GM19328 (cell line): Measurements from ENCODE around the gene DMD.

ENCODE experiments used
- ATAC-seq: cut with Tn5 transposase; IDR thresholded peaks from one replicate; pipeline ENCODE4 v1.9.1; 2021; ENCODE audit warnings: mild to moderate bottlenecking, moderate library complexity; ENCODE audit not compliant: unreplicated experiment

DMD gene

DNA sequence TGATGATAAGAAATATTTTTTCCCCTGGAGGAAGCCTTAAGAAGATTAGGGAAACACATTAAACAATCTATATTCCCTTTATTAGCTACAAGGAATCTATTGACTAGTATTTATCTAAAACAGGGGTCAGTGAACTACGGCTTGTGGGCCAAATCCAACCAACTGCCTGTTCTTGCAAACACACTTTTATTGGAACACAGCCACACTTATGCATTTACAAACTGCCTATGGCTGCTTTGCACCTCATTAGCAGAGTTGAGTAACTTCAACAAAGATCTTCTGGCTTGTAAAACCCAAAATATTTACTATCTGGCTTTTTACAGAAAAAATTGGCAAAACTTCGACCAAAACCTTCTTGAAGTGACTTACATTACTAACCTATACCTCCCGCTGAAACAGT lies 1405.6 kb downstream of the DMD start:
- ATAC-seq, result no peak

DNA sequence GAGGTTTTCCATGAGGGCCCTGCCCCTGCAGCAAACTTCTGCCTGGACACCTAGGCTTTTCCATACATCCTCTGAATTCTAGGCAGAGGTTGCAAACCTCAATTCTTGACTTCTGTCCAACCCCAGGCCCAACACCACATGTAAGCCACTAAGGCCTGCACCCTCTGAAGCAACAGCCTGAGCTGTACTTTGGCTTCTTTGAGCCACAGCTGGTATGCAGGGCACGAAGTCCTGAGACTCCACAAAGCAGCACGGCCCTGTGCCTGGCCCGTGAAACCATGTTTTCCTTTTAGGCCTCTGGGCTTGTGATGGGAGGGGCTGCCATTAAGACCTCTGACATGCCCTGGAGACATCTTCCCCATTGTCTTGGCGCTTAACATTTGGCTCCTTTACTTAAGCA lies 1411.1 kb downstream of the DMD start:
- ATAC-seq, result no peak

DNA sequence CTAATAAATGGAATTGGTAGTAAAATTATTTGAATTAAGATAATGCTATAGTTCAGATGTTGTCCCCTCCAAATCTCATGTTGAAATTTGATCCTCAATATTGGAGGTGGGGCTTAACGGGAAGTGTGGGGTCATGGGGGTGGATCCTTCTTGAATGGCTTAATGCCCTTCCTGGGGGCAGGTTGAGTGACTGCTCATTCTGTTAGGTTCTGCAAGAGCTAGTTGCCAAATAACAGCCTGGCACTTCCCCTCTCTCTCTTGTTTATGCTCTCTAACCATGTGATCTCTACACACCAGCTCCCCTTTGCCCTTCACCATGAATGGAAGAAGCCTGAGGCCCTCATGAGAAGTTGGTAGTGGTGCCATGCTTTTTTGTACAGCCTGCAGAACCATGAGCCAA lies 1414.7 kb downstream of the DMD start:
- no peak for ATAC-seq

DNA sequence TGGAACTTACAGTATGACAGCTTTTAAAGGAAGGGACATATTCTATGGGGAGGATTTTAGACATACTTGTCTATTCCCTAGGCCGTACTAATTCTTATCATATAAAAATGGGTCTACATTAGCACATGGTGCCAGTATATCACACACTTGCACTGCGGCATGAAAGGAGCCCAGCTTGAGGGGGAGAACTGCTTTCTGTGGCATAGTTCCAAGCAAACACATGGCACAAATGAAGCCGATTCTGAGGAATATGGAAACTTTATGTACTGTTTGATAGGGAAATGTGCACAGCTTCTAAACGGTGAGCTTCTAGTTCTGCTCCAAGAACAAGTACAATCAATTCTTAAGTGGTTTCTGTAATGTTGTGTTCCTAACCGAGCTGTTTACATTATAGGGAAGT lies 1463.9 kb downstream of the DMD start:
- ATAC-seq, result no peak

DNA sequence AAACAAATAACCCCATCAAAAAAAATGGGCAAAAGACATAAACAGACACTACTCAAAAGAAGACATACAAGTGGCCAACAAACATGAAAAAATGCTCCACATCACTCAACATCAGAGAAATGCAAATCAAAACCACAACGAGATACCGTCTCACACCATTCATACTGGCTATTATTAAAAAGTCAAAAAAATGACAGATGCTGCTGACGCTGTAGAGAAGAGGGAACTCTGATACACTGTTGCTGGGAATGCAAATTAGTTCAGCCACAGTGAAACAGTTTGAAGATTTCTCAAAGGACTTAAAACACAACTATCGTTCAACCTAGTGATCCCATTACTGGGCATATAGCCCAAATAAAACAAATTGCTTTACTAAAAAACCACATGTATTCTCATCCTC lies 1468.3 kb downstream of the DMD start:
- no peak for ATAC-seq

DNA sequence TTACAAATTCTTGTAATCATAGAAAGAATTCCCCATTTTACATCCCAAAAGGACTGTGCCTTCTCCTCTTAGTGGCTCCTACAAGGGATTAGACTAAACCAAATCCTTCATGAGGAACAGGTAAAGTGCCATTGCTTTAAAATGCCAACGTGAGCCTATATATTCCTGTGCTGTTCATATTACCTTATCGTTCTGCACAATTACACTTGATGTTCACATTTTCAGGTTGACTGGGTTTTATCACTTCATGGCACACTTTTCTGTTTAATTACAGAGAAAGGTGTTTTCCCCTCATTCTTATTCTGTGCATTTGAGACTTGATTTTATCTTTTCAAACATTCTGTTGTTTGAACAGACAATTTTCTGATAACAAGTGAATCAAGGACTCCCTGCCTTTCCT lies 1493.9 kb downstream of the DMD start:
- ATAC-seq, result no peak

DNA sequence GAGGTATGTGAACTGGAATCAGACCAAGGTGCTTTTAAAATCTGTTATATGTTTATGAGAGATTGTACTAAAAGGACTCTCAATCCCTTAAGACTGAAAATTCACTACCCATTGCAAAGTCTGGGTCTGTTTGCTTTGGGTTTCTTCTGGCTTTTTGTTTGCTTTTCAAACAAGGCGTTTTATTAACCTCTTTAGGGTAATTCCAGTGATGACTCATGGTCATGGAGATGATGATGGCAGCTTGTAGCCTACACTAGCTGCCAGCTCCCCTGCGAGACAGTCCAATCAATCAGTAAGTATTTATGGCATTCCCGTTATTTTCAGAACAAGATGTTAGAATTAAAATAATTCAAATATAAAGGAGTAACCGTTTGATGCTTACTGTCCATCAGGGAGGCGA lies 1495.7 kb downstream of the DMD start:
- ATAC-seq, result no peak

DNA sequence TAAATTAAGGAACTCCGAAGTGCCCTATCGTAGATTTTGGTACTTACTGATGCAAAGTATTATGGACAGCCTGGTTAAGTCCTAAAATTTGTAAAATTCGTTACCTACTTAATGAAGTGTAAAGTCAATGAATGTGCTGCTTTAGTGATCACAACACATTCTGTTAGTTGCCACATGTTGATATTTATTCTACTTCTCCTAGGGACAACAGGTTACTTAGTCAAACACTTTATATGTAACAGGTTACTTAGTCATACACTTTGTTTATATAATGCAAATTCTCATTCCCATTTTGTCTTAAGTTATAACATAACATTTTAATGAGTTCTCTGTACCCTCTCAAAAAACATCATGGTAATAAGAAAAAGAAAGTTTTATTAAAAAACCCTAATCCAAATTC lies 1496.6 kb downstream of the DMD start:
- ATAC-seq, result no peak

DNA sequence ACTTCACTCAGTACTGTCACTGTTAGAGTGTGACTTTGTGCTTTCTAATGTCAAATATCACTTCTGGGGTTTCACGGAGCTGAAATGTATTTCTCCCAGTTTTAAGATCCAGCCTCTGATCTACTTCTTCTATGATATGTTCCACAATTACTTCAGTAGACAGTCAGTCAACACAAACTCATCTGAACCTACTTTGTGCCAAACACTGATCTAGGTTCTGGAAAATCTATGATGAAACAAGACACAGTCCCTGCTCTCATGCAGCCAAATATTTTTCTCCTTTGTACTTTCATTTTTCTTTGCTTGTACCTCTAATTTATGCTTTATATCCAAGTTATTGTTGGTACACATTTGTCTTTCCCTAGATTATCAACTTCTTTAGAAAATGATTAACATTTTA lies 1498.2 kb downstream of the DMD start:
- no peak for ATAC-seq

DNA sequence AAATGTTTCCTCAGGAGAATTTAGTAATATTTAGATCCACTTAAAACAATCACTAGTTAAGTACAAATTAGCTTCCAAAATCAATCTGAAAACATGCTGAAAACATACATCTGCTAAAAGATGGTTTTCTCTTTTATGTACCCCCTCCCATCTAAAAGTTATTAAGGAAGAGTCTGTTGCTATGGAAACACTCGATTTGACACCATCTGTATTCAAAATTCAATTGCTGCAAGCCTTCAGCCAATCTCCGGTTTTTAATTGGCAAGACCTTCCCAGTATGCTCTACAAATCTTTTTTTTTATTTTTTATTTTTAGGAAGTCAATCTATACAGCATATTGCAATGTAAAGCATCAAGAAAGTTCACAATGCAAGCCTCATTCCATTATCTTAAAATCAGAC lies 1500.2 kb downstream of the DMD start:
- no peak for ATAC-seq

DNA sequence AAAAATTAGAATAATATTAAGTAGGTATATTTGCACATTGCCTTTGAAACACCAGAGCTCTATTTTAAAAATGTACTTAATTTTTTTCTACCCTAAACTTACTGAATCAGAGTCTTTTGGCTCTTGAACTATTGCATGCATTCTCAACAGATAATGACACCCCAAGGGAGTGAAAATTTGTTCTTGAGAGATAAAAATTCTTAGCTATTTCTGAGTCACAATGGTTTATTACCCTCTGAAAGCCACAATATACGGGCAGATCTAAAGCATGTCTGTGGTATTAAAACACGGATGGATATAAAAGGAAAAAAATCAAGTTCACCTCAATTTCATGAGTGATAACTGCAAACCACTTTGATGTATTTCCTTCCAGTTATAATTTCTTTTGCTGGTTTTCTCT lies 1503.2 kb downstream of the DMD start:
- ATAC-seq, result no peak

DNA sequence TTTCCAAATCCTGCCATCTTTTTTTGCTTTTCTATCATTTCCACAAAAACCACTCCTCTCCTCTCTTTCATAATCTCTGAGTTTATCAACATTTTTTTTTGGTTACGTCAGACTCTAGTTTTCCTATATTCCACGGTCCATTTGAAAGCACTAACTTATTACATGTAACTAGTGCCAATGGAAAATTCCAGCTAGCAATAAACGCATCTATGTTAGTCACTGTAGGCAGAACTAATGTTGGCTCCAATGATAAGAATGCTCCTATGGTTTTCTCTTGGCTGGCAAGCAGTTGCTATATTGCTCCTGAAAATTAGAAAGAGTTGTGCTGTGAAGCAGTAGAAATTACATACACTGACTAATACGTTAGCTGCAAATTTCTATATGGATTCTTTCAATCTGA lies 1504.9 kb downstream of the DMD start:
- ATAC-seq, result no peak

DNA sequence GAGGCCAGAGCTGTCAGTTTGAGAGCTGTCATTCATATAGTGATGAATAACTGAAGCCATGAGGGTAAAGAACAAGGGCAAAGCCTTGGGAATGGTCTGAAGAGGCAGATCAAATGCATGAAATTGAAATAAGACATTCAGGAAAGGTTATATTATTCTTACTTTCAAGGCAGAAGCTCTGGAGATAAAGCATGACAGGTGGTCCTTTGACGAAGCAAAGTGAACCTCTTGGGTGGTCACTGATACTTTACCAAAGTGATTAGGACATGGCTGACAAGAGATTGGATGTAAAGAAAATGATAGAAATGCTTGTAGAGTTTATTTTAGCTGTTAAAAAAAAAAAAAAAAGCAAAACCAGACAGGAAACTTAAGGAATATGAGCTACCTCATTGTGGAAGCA lies 1505.5 kb downstream of the DMD start:
- no peak for ATAC-seq

DNA sequence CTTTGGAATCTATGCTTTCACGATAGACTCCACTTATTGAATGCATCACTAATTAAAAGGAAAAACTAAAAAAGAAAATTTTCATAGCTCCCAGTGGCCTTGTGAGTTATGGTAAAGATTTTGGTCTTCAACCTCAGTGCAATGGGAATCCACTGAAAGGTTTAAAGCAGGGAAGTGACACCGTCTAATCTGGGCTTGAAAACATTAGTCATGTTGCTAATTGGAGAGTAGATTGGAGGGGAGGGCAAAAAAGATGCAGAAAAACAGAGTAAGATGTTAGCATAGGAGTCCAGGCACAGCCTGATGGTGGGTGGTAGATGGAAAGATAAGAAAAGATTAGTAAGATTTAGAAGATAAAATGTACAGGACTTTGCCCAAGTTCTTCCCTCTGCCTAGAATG lies 1506.4 kb downstream of the DMD start:
- ATAC-seq, result no peak

DNA sequence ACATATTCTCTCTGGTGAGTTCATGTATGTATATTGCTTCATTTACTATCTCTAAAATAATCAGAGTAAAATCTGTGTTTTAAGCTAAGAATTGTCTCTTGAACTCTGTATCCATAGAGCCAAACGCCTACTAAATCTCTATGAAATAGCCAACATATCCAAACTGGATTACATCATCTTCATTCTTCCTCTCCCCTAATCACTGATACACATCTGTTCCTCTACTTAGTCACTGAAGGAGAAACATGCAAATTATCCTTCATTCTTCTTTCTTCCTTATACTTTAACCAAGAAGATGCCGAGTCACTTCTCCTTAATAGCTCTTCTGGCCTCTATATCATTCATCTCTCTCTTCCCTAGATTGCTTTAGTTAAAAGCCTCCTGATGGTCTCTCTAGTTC lies 1509.1 kb downstream of the DMD start:
- no peak for ATAC-seq

DNA sequence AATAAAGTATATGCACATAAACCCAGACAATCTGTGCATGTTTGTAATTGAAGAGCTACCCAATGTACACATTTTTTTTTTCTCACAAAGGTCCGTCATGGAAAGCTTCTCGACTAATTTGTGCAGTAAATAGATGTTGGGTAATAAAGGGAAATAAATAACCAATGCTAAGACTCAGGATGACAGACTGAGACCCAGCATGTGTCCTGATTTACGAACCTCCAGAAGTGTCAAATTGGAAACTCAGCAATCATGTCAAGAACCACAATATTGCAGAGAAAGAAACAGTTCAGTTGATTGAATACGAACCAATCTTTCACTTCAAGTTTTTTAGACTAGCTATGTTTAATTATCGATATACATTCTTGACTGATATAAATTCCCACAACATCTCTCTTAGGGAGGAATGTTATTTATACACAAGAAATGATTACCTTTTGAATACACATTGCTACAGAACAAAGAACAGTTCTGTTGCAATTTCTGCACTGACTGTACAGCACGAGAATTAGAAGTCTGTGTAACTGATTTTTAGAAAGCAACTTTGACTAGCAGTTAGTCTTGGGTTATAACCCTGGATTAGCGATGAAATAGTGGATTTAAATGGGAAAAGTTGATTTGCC lies 1513.9 kb downstream of the DMD start:
- ATAC-seq, result no peak

DNA sequence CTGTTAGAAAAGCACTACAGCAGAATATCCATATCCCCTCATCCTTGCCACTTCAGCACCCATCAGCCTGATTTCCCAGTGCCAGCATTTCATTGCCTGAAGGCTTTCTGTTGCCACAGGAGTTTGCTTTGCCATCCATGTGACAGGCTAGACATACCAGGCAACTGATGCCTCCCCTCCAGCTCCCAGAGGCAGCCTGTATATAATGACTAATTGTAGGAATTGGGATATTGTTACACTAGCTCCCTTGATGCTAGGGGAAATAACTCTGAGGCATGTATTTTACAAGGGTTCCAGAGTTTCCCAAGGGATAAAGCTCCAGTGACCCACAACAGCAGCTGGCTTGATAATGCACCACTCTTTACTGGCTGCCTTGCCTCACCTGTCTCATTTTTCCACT lies 1531.5 kb downstream of the DMD start:
- ATAC-seq, result no peak

DNA sequence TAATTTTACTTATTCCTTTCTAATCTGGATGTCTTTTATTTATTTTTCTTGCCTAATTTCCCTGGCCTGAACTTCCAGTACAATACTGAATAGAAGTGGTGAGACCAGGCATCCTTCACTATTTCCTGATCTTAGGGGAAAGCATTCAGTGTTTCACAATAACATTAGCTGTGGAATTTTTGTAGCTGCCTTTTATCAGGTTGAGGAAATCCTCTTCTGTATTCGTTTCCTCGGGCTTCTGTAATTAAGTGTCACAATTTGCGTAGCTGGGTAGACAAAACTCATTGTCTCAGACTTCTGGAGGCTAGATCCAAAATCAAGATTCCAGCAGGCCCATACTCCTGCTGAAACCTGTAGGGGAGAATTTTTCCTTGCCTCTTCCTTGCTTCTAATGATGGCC lies 1541.1 kb downstream of the DMD start:
- ATAC-seq, result no peak

DNA sequence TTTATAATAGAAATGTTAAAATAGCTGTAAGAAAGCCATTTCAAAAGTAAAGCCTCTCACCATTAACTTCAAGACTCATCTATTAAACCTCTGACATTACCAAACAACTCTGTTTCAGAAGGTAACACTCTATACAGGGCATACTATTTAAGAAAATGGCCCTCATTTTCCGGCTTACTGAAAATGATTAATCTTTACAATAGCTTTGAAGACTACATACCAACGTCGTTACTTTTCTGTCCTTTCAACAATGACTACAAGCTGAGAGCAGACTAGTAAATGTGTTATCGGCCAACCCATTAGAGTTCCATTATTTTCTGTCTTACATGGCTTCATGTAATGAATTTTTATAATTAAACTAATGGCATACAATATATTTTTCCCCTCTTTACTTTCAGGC lies 1545.9 kb downstream of the DMD start:
- ATAC-seq, result no peak

DNA sequence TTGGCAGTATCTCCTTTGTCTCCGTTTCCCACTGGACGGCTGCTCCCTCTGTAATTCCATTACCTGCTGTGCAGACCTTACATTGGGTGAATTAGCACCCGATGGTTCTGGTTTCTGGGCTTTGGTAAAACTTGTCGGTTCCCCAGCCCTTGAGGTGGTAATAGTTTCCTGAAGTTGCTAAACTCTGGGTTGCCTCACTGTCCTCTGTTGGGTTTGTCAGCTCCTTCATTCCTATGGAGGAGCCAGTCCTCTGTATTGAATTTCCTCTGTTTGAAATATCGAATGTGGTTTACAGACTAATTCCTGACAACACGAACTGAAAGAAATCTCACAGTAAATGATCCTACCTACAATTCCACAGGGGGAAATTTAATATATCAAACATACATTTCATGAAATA lies 1548.2 kb downstream of the DMD start:
- ATAC-seq, result no peak

DNA sequence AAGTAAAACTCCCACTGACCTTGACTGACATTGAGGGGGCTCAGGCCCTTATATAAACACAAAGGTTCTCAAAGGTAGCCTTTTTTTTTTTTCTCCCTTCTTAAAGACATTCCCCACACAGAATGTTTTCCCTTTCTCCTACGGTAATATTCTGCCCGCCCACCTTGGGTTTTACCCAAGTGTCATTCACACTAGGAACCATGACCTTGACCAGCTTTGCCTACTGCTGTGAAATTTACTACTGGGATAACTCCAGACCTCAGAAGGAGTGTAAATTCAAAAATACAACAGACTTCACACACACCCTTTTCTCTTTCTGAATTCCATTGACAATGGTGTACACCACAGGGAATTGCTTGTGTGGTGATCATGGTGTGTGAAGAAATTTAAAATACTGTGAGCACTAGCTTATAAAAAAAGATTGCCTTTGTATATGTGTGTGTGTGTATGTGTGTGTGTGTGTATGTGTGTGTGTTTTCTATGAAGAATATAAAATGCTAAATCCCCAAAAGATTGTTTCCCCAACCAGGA lies 1550.0 kb downstream of the DMD start:
- ATAC-seq, result no peak

DNA sequence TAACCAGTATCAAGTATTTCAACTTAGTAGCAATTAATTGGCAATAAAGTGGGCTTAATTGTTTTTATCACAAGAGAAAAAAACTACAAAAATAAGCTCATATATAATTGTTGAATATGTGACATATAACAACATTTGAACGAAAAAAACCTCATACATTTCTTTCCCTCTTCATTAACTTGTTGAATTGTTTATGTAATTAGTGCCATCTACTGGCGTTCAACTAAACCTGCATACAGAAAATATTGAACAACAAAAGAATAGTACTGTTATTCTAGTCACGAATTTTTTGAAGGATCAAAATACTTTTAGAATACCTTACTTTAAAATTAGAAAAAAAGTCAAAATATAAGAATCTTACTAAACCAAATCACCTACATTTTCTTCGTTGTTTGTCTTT lies 1553.0 kb downstream of the DMD start:
- ATAC-seq, result no peak

DNA sequence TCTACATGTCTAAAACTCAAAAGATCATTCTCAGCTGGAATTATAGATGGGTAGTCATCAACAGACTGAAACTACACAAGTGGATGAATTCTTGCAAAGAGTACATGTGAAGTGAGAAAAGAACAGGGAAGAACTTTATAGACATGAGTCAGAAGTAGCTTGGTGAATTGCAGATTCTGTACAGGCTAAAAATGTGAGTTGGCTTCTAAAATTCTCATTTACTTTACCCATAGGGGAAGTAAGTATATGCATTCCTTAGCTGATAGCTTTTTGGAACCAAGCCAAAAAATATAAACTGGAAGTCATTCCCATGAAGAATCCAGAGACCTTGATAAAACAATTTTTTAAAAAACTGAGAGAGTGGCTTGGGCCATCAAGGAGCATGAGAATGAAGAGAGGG lies 1555.3 kb downstream of the DMD start:
- no peak for ATAC-seq
